GM23338 (cell line): ENCODE data around the gene TPO. TPM values are rescaled to one million over a fixed set of nuclear protein-coding genes. Genes with fewer than 3 reads are reported as not detected.

Experiments
- ATAC-seq: fragments of 200-7000 bp; cut with Tn5 transposase; 3 replicates; pipeline ENCODE4 v1.9.1; 2020
- DNase-seq: peaks from one replicate; pipeline ENCODE4 v3.0.0-alpha.2; 2015; ENCODE audit warnings: low spot score
- H2AFZ ChIP-seq: fragments of 200-600 bp; sonication (generic); 2 replicates; pipeline ENCODE4 v1.8.0; 2016; ENCODE audit warnings: antibody characterized with exemption, mild to moderate bottlenecking, moderate library complexity
- H3F3A ChIP-seq: fragments of 200-600 bp; sonication (generic); replicated peaks from 2 replicates; pipeline ENCODE4 v1.8.0; 2017; ENCODE audit warnings: antibody characterized with exemption, mixed run types, low read depth
- H3K27ac ChIP-seq: fragments of 200-600 bp; sonication (generic); 2 replicates; pipeline ENCODE4 v1.6.1; 2016; ENCODE audit warnings: low read depth
- H3K27me3 ChIP-seq: fragments of 200-600 bp; sonication (generic); 2 replicates; pipeline ENCODE4 v1.8.0; 2016; ENCODE audit warnings: mild to moderate bottlenecking, mixed run types, moderate library complexity; ENCODE audit not compliant: insufficient read depth
- H3K36me3 ChIP-seq: fragments of 200-600 bp; sonication (generic); 2 replicates; pipeline ENCODE4 v1.8.0; 2016; ENCODE audit warnings: mild to moderate bottlenecking; ENCODE audit not compliant: insufficient read depth
- H3K4me1 ChIP-seq: fragments of 200-600 bp; sonication (generic); 2 replicates; pipeline ENCODE4 v1.8.0; 2016; ENCODE audit warnings: mild to moderate bottlenecking, moderate library complexity; ENCODE audit not compliant: insufficient read depth
- H3K4me2 ChIP-seq: fragments of 200-600 bp; sonication (generic); 2 replicates; pipeline ENCODE4 v1.7.1; 2017; ENCODE audit warnings: mixed run types
- H3K4me3 ChIP-seq: fragments of 200-600 bp; sonication (generic); 2 replicates; pipeline ENCODE4 v1.6.1; 2016; ENCODE audit warnings: mixed run types
- H3K79me2 ChIP-seq: fragments of 200-600 bp; sonication (generic); replicated peaks from 2 replicates; pipeline ENCODE4 v1.8.0; 2017; ENCODE audit warnings: mild to moderate bottlenecking; ENCODE audit not compliant: insufficient read depth
- H3K9me2 ChIP-seq: fragments of 200-600 bp; sonication (generic); 2 replicates; pipeline ENCODE4 v1.8.0; 2017; ENCODE audit not compliant: insufficient read depth
- H4K20me1 ChIP-seq: fragments of 200-600 bp; sonication (generic); replicated peaks from 2 replicates; pipeline ENCODE4 v1.8.0; 2017; ENCODE audit warnings: mild to moderate bottlenecking; ENCODE audit not compliant: insufficient read depth
- H3K27ac Mint-ChIP-seq: 2 replicates; pipeline ENCODE4 v1.8.0; 2020; ENCODE audit warnings: inconsistent platforms, mild to moderate bottlenecking, moderate library complexity, mixed read lengths
- H3K27me3 Mint-ChIP-seq: 3 replicates; pipeline ENCODE4 v1.8.0; 2022; ENCODE audit warnings: low read depth, mild to moderate bottlenecking, moderate library complexity, mixed read lengths, inconsistent platforms; ENCODE audit not compliant: insufficient read depth, poor library complexity
- H3K36me3 Mint-ChIP-seq: 3 replicates; pipeline ENCODE4 v1.8.0; 2021; ENCODE audit warnings: low read depth, mild to moderate bottlenecking, inconsistent platforms, moderate library complexity, mixed read lengths
- H3K4me1 Mint-ChIP-seq: 3 replicates; pipeline ENCODE4 v1.8.0; 2020; ENCODE audit warnings: mild to moderate bottlenecking, inconsistent platforms, mixed read lengths
- H3K4me3 Mint-ChIP-seq: 3 replicates; pipeline ENCODE4 v1.8.0; 2021; ENCODE audit warnings: moderate library complexity, mild to moderate bottlenecking, inconsistent platforms, mixed read lengths
- H3K9me3 Mint-ChIP-seq: 3 replicates; pipeline ENCODE4 v1.8.0; 2020; ENCODE audit warnings: moderate library complexity, mild to moderate bottlenecking, inconsistent platforms, mixed read lengths
- CREB1 ChIP-seq: fragments of 250-450 bp; sonication (Bioruptor Pico); IDR thresholded peaks from 2 replicates; pipeline ENCODE4 v1.5.0; 2020; ENCODE audit warnings: low read depth, mild to moderate bottlenecking, moderate library complexity
- CTCF ChIP-seq, 2 experiments: fragments of 200-600 bp in 1 of 2; sonication (generic) in 1 of 2; conservative IDR thresholded peaks; 2 replicates each; pipeline versions ENCODE4 v1.5.1 to v1.6.1; 2016 to 2017; ENCODE audit warnings: antibody characterized with exemption in 2 of 2, low read depth in 2 of 2, mild to moderate bottlenecking in 2 of 2, moderate library complexity in 1 of 2
- EZH2 ChIP-seq: fragments of 200-600 bp; sonication (generic); IDR thresholded peaks from one replicate; pipeline ENCODE4 v1.8.0; 2017; ENCODE audit warnings: antibody characterized with exemption, mild to moderate bottlenecking, low read depth; ENCODE audit not compliant: unreplicated experiment
- EZH2phosphoT487 ChIP-seq: fragments of 200-600 bp; sonication (generic); IDR thresholded peaks from one replicate; pipeline ENCODE4 v1.8.1; 2018; ENCODE audit warnings: antibody characterized with exemption; ENCODE audit not compliant: unreplicated experiment
- JUNB ChIP-seq: IDR thresholded peaks from one replicate; pipeline ENCODE4 v1.6.1; 2016; ENCODE audit warnings: antibody characterized with exemption; ENCODE audit not compliant: unreplicated experiment
- NANOG ChIP-seq: IDR thresholded peaks from 2 replicates; pipeline ENCODE4 v1.6.1; 2016; ENCODE audit warnings: antibody characterized with exemption, borderline replicate concordance
- POLR2AphosphoS5 ChIP-seq: IDR thresholded peaks from 2 replicates; pipeline ENCODE4 v1.6.1; 2016; ENCODE audit warnings: antibody characterized with exemption, low read depth
- REST ChIP-seq: IDR thresholded peaks from one replicate; pipeline ENCODE4 v1.6.1; 2018; ENCODE audit warnings: antibody characterized with exemption; ENCODE audit not compliant: unreplicated experiment
- STAT1 ChIP-seq: IDR thresholded peaks from one replicate; pipeline ENCODE4 v1.6.1; 2016; ENCODE audit warnings: antibody characterized with exemption; ENCODE audit not compliant: unreplicated experiment
- ZNF114 ChIP-seq: fragments of 250-450 bp; sonication (Bioruptor Pico); IDR thresholded peaks from 2 replicates; pipeline ENCODE4 v1.5.0; 2020; ENCODE audit warnings: mild to moderate bottlenecking, moderate library complexity
- ZNF331 ChIP-seq: fragments of 250-450 bp; sonication (Bioruptor Pico); IDR thresholded peaks from 2 replicates; pipeline ENCODE4 v1.5.0; 2020; ENCODE audit warnings: low read depth, mild to moderate bottlenecking, moderate library complexity
- ZNF462 ChIP-seq: fragments of 250-450 bp; sonication (Bioruptor Pico); IDR thresholded peaks from 2 replicates; pipeline ENCODE4 v1.5.0; 2020; ENCODE audit warnings: mild to moderate bottlenecking, moderate library complexity
- polyA plus RNA-seq: library from polyadenylated mRNA; unstranded; fragments of >200 nt; fragmentation: Nextera tagmentation; extraction: Ambion mirVana; gene quantifications from 2 replicates; pipeline ENCODE4 v1.2.1, GENCODE V29; 2016
- total RNA-seq: library from RNA; depleted of rRNA; stranded (reverse); fragments of >200 nt; shearing (Covaris generic); gene quantifications from 2 replicates; pipeline ENCODE4 v1.2.3, GENCODE V29; 2014
- TF ChIP-seq, protein P1 (sequence below): IDR thresholded peaks from 2 replicates; pipeline ENCODE4 v1.6.1; 2016; ENCODE audit warnings: antibody characterized with exemption

TPO gene
- total and polyA plus RNA-seq, 2 experiments from 2014 or later: 0.74 TPM; not detected in 1

DNA sequence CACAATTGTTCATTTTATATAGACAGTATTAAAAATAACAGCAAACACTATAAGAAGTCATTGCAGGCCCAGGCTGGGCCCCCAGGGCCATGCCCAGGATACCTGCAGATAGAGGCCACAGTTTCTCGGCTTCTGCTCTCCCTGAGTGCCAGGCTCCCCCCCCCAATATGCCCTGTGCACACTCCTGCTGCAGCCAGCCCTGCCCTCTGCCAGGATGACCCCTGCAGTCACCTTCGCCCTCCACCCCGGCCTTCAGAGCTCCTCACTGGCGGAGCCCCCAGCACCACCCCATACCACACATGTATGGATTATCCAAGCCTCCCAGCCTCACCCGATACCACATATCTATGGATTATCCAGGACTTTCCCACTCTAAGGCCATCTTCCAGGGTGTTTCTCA lies 104.5 kb downstream of the TPO start (continued):
- TF ChIP-seq EZH2 (no peak), POLR2AphosphoS5 (no peak), NANOG (no peak)

- Mint-ChIP-seq H3K4me1 (0 out of 3 replicates have a peak, but pooled peaks cover 3% of the 10 kb centered on the region), H3K9me3 (peaks cover 6% of the 10 kb centered on the region; the same call in 1 of the 3 replicates), H3K27ac (no peak overlapping the region), H3K4me3 (no peak overlapping the region), H3K27me3 (peaks cover 3% of the 10 kb centered on the region), H3K36me3 (no peaks in the 10 kb centered on the region)
- Histone ChIP-seq H3K4me2 (no peak overlapping the region), H3K4me1 (no peaks in the 10 kb centered on the region), H3K4me3 (no peak overlapping the region), H3K79me2 (no peaks in the 10 kb centered on the region), H3K36me3 (no peaks in the 10 kb centered on the region), H3F3A (no peaks in the 10 kb centered on the region), H3K27ac (no peak overlapping the region), H2AFZ (no peak overlapping the region), H3K9me2 (no peaks in the 10 kb centered on the region), H3K27me3 (no peaks in the 10 kb centered on the region), H4K20me1 (no peaks in the 10 kb centered on the region)
- DNase-seq: no peak
- TF ChIP-seq ZNF462 (CRISPR knock-in tag) (no peak), CREB1 (CRISPR knock-in tag) (no peak), ZNF114 (CRISPR knock-in tag) (no peak), NANOG (no peak), JUNB (no peak), EZH2 (no peak), EZH2phosphoT487 (no peak), STAT1 (no peak), POLR2AphosphoS5 (no peak), CTCF (conservative IDR thresholded peaks at IDR 0.05; ENCODE audit: low read depth in 2 of 2) (no peak), ZNF331 (no peak), REST (no peak)
- TF ChIP-seq, protein P1, sequence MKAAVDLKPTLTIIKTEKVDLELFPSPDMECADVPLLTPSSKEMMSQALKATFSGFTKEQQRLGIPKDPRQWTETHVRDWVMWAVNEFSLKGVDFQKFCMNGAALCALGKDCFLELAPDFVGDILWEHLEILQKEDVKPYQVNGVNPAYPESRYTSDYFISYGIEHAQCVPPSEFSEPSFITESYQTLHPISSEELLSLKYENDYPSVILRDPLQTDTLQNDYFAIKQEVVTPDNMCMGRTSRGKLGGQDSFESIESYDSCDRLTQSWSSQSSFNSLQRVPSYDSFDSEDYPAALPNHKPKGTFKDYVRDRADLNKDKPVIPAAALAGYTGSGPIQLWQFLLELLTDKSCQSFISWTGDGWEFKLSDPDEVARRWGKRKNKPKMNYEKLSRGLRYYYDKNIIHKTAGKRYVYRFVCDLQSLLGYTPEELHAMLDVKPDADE: no peak
- no peak for ATAC-seq
These were observed 105.1 kb downstream of the TPO start for GRCh38 chr2:1518331-1518803.
